HAP-1 (cell line): ENCODE measurements around the gene AOPEP.
"Not testable (repeated sequence)": the region's sequence is repeated elsewhere in the genome, so short reads cannot be mapped to it uniquely, and the experiment has no call there.

Source experiments
- DNase-seq, 2 experiments: peaks; one replicate each; pipeline ENCODE4 v3.0.0-alpha.2; 2016 to 2020; ENCODE audit warnings: low spot score in 2 of 2
- H3K27me3 ChIP-seq: fragments of 250-450 bp; sonication (Bioruptor Pico); 2 replicates; pipeline ENCODE4 v1.5.1; 2020; ENCODE audit warnings: low read depth, mild to moderate bottlenecking, moderate library complexity
- H3K36me3 ChIP-seq: fragments of 250-450 bp; sonication (Bioruptor Pico); replicated peaks from 2 replicates; pipeline ENCODE4 v1.5.1; 2020; ENCODE audit warnings: mild to moderate bottlenecking
- H3K4me1 ChIP-seq: fragments of 250-450 bp; sonication (Bioruptor Pico); 2 replicates; pipeline ENCODE4 v1.5.1; 2020; ENCODE audit warnings: mild to moderate bottlenecking
- H3K4me3 ChIP-seq: fragments of 250-450 bp; sonication (Bioruptor Pico); 2 replicates; pipeline ENCODE4 v1.5.1; 2020; ENCODE audit warnings: mild to moderate bottlenecking, moderate library complexity
- H3K9me3 ChIP-seq: fragments of 250-450 bp; sonication (Bioruptor Pico); 2 replicates; pipeline ENCODE4 v1.5.1; 2020; ENCODE audit warnings: mild to moderate bottlenecking, moderate library complexity
- in situ Hi-C: fragments of 300-500 bp; cut with MboI; formaldehyde crosslinking; loops from 3 replicates; pipeline ENCODE4 v1.14.3; 2020; ENCODE audit warnings: low sequenced_read_pairs, inconsistent platforms, mixed read lengths

AOPEP gene

DNA sequence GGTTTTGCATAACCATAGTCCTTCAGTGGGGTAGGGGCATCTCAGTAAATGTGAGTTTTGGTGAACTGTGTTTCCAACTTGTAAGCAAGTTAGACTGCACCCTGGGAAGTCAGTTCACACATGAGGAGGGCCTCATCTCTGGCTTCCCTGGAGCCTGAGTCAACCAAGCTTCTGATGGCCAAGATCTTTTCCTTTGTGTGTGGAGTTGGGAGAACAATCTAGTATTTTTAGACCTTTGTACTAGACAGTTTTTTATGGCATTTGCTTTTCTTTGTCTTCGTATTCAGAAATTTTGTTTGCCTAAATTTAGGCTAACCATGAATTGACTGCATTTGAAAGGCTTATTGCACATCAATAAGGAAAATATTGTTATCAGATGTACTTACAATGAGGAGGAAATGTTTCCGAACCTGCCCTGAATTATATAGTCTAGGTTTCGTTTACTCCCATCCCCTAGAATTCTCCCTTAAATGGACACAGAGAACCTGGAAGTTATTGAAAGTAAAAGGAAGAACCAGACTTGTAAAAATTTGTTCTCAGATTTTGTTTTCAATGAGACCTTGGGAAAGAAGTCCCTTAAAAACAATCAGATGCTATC is 204.6 kb downstream of the AOPEP start:
- H3K4me3 ChIP-seq = no peak overlapping the region
- peaks cover 19% of the 10 kb centered on the region for H3K4me1 ChIP-seq
- H3K9me3 ChIP-seq = no peaks in the 10 kb centered on the region
- H3K36me3 ChIP-seq = no peaks in the 10 kb centered on the region
- H3K27me3 ChIP-seq = no peaks in the 10 kb centered on the region
- DNase-seq = peak; percentile 58 to 85
- in situ Hi-C loops = no loop called here

DNA sequence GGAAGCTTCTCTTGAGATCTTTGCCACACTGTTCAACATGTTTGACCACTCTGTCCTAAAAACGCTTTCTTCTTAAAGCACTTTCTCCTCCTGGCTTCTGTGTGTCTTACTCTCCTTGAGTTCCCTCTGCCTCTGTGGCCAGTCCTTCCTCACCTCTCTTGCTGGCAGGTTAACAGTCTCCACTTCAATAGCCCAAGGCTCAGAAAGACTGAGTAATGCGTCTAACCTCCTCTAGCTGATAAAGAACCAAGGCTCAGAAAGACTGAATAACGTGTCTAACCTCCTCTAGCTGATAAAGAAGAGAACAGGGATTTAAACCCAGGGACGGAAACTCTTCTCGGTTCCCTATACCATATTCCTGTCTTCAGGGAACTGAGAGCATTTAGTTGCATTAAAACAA is 205.2 kb downstream of the AOPEP start:
- no peak for DNase-seq
- in situ Hi-C loops = no loop called here
- Histone ChIP-seq H3K4me1 (peaks cover 19% of the 10 kb centered on the region), H3K9me3 (no peaks in the 10 kb centered on the region), H3K4me3 (no peak overlapping the region), H3K36me3 (no peaks in the 10 kb centered on the region), H3K27me3 (no peaks in the 10 kb centered on the region)

DNA sequence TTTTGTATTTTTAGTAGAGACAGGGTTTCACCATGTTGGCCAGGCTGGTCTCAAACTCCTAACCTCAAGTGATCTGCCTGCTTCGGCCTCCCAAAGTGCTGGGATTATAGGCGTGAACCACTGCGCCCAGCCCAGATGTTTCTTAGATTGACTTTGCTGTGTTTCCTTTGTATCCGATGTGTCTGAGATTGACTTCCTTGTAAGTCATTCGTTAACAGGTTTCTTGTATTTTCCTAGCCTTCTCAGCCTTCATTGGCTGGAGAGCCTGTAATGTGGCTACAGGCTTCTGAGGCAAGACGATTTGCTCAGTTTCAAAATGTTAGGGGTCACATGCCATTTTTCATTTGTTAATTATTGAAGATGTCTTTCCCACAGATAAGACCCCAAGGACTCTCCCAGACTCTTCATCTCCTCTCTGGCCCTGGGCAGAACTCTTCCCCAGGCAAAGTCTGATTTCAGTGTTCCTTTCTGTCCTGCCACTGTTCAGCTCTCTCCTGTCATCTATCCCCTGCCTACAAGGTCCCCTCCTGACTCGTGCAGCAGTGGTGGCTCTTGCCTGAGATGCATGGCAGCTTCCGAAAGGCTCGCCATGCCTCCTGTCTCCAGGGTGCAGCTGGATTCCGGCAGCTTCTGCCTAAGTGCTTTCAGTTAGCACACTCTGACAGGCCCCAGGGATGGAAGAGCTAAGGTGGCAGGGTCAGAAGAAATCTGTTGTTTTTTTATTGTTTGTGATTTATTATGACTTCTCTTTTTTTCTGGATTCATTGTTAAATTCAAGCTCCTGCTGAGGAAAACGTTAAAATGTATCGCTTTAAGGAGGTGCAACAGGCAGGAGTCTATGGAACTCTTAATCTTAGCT is 206.4 kb downstream of the AOPEP start:
- Histone ChIP-seq H3K36me3 (no peaks in the 10 kb centered on the region; the same call in 1 of the 2 replicates), H3K9me3 (no peaks in the 10 kb centered on the region), H3K4me3 (no peak overlapping the region), H3K27me3 (no peaks in the 10 kb centered on the region), H3K4me1 (peaks cover 25% of the 10 kb centered on the region)
- in situ Hi-C loops = no loop called here
- no peak for DNase-seq

DNA sequence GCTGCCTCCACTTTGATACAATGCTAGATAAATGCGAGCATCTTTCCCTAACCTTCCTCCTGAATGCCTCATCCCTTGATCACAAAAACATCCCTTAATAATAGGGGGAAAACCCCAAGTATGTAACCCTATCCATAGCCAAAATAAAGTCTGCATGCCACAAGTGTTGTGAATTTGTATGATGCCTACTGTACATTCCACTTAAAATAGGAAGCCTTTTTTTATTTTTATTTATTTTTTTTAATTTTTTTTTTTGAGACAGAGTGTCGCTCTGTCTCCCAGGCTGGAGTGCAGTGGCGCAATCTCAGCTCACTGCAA is 207.0 kb downstream of the AOPEP start:
- H3K4me1 ChIP-seq = peaks cover 25% of the 10 kb centered on the region
- H3K4me3 ChIP-seq = no peak overlapping the region
- H3K27me3 ChIP-seq = no peaks in the 10 kb centered on the region
- in situ Hi-C loops = no loop called here
- no peaks in the 10 kb centered on the region; the same call in 1 of the 2 replicates for H3K36me3 ChIP-seq
- H3K9me3 ChIP-seq = no peaks in the 10 kb centered on the region
- DNase-seq = no peak

DNA sequence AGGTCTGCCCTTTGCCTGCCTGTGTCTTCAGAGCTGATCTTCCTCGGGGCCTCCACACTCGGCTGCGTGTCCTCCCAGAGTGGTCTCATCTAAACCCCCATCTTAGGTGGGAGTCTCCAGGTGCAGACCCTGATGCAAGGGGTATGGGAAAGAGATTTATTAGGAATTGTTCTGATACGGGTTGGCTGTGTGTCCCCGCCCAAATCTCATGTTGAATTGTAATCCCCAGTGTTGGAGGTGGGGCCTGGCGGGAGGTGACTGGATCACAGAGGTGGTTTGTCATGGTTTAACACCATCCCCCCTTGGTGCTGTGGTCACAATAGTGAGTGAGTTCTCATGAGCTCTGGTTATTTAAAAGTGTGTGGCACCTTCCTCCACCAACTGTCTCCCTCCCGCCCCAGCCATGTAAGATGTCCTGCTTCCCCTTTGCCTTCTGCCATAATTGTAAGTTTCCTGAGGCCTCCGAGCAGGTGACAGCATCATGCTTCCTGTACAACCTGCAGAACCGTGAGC is 208.4 kb downstream of the AOPEP start:
- in situ Hi-C loops = no loop called here

DNA sequence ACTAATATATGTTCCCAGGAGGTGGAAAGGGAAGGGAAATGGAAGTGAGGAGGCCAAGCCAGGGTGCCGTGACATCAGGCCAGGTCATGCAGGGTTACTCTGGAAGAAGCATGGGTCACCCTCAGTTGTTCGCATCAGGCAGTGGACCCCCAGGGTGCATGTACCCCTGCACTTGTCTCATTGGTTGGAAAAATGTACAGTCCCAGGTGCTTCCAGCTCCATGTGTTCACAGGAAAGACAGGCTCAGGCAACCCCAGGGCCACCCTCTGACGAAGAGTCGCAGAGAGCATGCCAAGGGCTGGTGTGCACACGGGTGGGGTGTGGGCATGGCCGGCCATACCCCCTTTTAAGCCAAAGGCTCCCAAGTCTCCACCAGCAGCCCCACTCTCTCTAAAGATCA is 208.9 kb downstream of the AOPEP start:
- Histone ChIP-seq H3K4me1 (peaks cover 22% of the 10 kb centered on the region), H3K36me3 (no peaks in the 10 kb centered on the region; the same call in 1 of the 2 replicates), H3K9me3 (no peaks in the 10 kb centered on the region), H3K27me3 (no peaks in the 10 kb centered on the region), H3K4me3 (no peak overlapping the region)
- DNase-seq = no peak
- in situ Hi-C loops = no loop called here

More for the DNA sequence above, 208.4 kb downstream of the AOPEP start:
- Histone ChIP-seq H3K4me3 (no peak overlapping the region), H3K27me3 (no peaks in the 10 kb centered on the region), H3K9me3 (no peaks in the 10 kb centered on the region), H3K4me1 (peaks cover 25% of the 10 kb centered on the region), H3K36me3 (no peaks in the 10 kb centered on the region; the same call in 1 of the 2 replicates)
- DNase-seq = no peak

DNA sequence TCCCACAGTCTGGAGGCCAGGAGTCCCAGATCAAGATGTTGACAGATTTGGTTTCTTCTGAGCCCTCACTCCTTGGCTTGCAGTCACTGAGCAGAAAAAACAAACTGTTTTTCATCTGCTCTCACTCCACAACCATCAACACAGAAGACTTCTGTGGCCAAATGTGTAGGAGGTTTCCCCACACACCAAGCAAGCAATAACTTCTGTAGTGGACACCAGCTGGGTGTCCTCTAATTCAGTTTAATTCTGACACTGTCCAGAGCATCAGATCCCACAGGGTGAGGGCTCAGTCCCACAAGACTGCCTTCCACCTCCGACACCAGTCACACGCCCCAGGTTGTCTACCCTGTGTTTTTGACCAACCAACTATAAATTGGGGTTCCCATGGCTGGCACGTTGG is 209.9 kb downstream of the AOPEP start:
- H3K36me3 ChIP-seq = no peaks in the 10 kb centered on the region; the same call in 1 of the 2 replicates
- peaks cover 12% of the 10 kb centered on the region for H3K4me1 ChIP-seq
- no peak for DNase-seq
- no peak overlapping the region for H3K4me3 ChIP-seq
- in situ Hi-C loops = no loop called here
- H3K9me3 ChIP-seq = no peaks in the 10 kb centered on the region
- H3K27me3 ChIP-seq = no peaks in the 10 kb centered on the region

DNA sequence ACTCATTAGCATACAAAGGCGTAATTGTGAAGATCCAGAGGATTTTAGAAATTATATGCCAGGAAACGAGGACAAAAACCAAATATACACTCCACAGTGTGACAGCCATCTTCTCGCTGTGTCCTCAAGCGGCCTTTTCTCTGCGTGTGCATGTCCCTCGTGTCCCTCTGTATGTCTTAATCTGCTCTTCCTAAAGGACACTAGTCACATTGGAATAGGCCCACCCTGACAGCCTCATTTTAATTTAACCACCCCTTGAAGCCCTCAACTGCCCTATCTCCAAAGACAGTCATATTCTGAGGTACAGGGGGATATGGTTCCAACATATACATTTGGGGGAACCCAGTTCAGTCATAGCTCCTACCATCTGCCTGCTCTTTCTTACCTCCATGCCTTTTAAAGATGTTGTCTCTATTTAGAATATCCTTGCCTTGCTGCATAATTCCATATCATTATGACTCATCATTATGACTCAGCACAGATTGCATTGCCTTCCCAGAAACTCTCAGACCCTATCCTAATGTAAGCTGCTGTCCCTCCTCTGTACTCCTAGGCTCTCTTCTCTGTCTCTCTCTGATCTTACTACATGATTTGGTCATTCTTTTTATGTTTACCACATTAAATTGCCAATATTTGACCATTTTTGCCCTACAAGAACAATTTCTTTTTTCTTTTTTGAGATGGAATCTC is 210.9 kb downstream of the AOPEP start:
- Histone ChIP-seq H3K36me3 (no peaks in the 10 kb centered on the region; the same call in 1 of the 2 replicates), H3K9me3 (no peaks in the 10 kb centered on the region), H3K27me3 (no peaks in the 10 kb centered on the region), H3K4me3 (no peak overlapping the region), H3K4me1 (peaks cover 5% of the 10 kb centered on the region)
- no peak for DNase-seq
- in situ Hi-C loops = no loop called here

DNA sequence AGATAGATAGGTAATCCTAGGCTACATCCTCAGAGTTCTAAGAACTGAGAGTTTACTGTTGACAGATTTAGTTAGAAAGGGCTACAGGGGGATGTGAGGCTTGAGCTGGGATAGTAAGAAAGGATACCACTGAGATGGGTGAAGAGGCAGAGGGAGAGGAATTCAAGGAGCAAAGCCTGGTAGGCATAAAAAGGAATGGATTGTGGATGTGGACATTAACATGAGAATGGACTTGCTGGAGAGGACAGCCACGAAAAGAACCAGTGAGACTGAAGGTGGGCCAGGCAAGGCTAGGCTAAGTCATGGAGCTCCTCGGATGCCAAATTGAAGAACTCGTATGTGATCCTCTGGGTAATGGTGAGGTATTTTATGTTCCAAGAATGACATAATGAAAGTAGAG is 211.9 kb downstream of the AOPEP start:
- Histone ChIP-seq H3K9me3 (no peaks in the 10 kb centered on the region), H3K4me1 (peaks cover 5% of the 10 kb centered on the region), H3K4me3 (no peak overlapping the region), H3K36me3 (no peaks in the 10 kb centered on the region; the same call in 1 of the 2 replicates), H3K27me3 (no peaks in the 10 kb centered on the region)
- in situ Hi-C loops = no loop called here
- no peak for DNase-seq

DNA sequence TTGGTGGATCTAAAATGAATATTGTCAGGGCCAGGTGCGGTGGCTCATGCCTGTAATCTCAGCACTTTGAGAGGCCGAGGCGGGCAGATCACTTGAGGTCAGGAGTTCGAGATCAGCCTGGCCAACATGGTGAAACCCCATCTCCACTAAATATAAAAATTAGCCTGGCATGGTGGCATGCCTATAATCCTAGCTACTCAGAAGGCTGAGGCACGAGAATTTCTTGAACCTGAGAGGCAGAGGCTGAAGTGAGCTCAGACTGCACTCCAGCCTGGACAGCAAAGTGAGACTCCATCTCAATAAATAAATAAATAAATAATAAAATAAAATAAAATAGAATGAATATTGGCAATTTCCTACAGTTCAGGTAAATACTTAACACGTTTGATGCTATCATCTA is 213.8 kb downstream of the AOPEP start:
- H3K9me3 ChIP-seq, H3K4me3 ChIP-seq, H3K4me1 ChIP-seq, DNase-seq, H3K27me3 ChIP-seq, H3K36me3 ChIP-seq, in situ Hi-C loops: not testable (repeated sequence)

DNA sequence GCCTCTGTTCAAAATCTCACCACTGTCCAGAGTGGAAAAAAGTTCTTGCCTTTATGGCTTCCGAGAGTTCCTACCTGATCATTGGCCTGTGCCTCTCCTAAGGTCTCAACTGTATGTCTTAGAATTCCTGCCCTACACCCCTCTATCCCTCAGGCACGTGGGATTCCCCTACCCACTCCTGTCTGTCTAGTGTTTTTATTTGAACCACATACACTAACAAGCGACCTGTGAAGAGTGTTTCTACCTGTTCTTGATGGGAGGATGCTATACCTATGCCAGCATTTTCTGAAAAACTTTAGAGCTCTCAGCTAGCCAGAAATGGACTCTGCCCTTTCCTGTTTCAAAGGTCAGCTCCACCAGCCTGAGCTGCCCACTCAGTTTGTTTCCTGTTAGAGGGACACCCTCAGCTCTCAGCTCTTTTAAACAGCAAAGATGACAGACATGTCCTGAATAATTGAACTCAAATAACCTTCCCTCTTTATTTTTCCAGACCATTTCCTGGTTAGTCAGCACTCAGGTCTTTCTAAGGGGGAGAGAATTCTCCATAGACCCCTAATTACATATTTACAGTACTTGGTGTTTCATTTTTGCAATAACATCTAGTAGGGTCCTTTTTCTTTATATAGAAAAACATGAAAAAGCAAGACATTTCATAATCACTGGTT is 214.8 kb downstream of the AOPEP start:
- H3K4me1 ChIP-seq = peaks cover 5% of the 10 kb centered on the region
- H3K27me3 ChIP-seq = no peaks in the 10 kb centered on the region
- no peaks in the 10 kb centered on the region for H3K9me3 ChIP-seq
- in situ Hi-C loops = no loop called here
- H3K4me3 ChIP-seq = no peak overlapping the region
- DNase-seq = no peak
- no peaks in the 10 kb centered on the region; the same call in 1 of the 2 replicates for H3K36me3 ChIP-seq

DNA sequence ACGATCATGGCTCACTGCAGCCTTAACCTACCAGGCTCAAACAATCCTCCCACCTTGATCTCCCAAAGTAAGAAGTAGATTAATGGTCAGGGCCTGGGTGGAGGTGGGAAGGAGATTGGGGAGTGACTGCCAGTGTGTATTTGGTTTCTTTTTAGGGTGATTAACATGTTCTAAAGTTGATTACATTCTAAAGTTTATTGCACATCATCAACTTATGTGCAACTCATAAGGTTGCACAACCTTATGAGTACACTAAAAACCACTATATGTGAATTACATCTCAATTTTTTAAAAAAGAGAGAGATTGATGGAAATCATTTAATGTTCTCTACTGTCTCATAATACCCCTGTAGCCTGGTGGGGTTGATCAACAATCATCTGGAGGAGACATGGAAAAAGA is 218.1 kb downstream of the AOPEP start:
- Histone ChIP-seq H3K36me3 (no peaks in the 10 kb centered on the region), H3K4me1 (no peaks in the 10 kb centered on the region), H3K27me3 (no peaks in the 10 kb centered on the region), H3K4me3 (no peak overlapping the region), H3K9me3 (no peaks in the 10 kb centered on the region)
- DNase-seq = no peak
- in situ Hi-C loops = no loop called here

DNA sequence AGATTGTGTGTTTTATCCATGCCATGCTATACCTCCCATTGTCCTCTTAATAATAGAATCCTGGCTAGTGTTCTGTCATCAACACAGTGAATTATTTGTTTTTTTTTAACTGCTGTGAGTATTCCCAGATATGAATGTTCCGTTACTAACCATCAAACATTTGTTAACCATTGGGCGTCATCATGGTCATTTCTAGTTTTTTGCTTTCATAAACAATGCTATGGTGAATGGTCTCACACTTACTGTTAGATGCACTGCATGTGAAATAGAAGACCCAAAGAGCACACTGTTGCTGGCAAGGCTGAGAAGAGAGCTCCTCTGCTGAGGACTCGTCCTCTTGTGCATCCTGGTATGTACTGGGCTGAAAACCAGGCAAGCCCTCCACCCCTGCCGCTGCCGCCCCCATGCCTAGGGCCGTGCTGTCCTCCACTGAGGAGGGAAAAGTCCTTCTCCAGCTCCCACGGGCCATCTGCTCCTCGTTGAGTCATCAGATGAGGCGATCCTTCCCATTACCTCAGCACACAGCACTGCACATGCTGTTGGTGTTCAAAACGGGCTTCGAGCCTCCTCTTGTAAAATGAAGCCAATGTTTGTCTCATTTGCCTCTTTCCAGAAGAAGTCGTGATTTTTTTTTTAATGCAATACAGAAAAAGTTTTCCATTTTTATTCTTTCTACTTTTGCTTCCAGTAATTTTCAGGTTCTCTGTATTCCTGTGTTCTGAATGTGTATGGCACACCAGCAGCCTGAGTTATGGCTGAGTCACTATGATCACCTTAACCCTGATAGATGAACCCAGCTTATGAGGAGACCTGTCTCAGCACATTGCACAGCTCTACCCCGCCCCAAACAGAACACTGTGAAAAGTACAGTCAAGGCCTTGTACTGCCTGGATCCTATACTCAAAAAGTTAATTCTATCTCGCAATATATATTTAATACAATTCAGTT is 219.0 kb downstream of the AOPEP start:
- no peak overlapping the region for H3K4me3 ChIP-seq
- no peaks in the 10 kb centered on the region for H3K27me3 ChIP-seq
- in situ Hi-C loops = no loop called here
- H3K4me1 ChIP-seq = no peaks in the 10 kb centered on the region
- H3K36me3 ChIP-seq = no peaks in the 10 kb centered on the region
- DNase-seq = no peak
- H3K9me3 ChIP-seq = no peaks in the 10 kb centered on the region
